ENCODE results near the gene FGD6. TPM values are rescaled to one million over a fixed set of nuclear protein-coding genes. Genes with fewer than 3 reads are reported as not detected.

The FGD6 gene
- total RNA-seq, 6 experiments from 2014 or later, result 3.5 to 7.8 (median 5.1) TPM

- no peak overlapping the region for H3K4me3 ChIP-seq
- H3K4me1 ChIP-seq, result peaks cover 0 to 4% (median 0%) of the 10 kb centered on the region in 4 donors
- H3K27ac ChIP-seq, result no peak overlapping the region
- H3K9me3 ChIP-seq, result no peaks in the 10 kb centered on the region
- DNase-seq (no peak), ATAC-seq (no peak)
- no peak for TF ChIP-seq POLR2A (IDR thresholded peaks at IDR 0.05)
- TF ChIP-seq CTCF (IDR thresholded peaks at IDR 0.05), result no peak
- intact Hi-C loops (cut with DNase I), result loop anchor here (10.0 kb wide), 2 partner anchors 218 to 418 kb away; no protein-coding TSS in a partner anchor
- no peaks in the 10 kb centered on the region for H3K27me3 ChIP-seq
- H3K36me3 ChIP-seq, result no peaks in the 10 kb centered on the region
- WGBS (ENCODE audit: insufficient coverage, low coverage, low lambda C conversion rate, missing lambda C conversion rate), result 53% methylated on average over 4 of the region's 4 CpGs
Measured at GRCh38 chr12:95116341-95116740, 100.9 kb downstream of the FGD6 start.

- H3K4me3 ChIP-seq, result no peak overlapping the region
- H3K36me3 ChIP-seq, result no peaks in the 10 kb centered on the region
- WGBS (ENCODE audit: insufficient coverage, low coverage, low lambda C conversion rate, missing lambda C conversion rate), result 76% methylated on average over 7 of the region's 7 CpGs
- TF ChIP-seq POLR2A (IDR thresholded peaks at IDR 0.05), result no peak
- TF ChIP-seq CTCF (IDR thresholded peaks at IDR 0.05), result no peak
- peaks cover 0 to 4% (median 0%) of the 10 kb centered on the region in 4 donors for H3K4me1 ChIP-seq
- no peak overlapping the region for H3K27ac ChIP-seq
- no peaks in the 10 kb centered on the region for H3K9me3 ChIP-seq
- H3K27me3 ChIP-seq, result no peaks in the 10 kb centered on the region
- intact Hi-C loops (cut with DNase I), result loop anchor here (10.0 kb wide), 2 partner anchors 219 to 419 kb away; no protein-coding TSS in a partner anchor
- no peak for DNase-seq
- no peak for ATAC-seq
Measured at GRCh38 chr12:95115641-95116040, 101.6 kb downstream of the FGD6 start.

- H3K27me3 ChIP-seq, result no peaks in the 10 kb centered on the region
- intact Hi-C loops (cut with DNase I), result loop anchor here (10.0 kb wide), 2 partner anchors 220 to 420 kb away; no protein-coding TSS in a partner anchor
- no peak overlapping the region for H3K4me3 ChIP-seq
- H3K27ac ChIP-seq, result no peak overlapping the region
- ATAC-seq, result no peak
- 61% methylated on average over 3 of the region's 3 CpGs for WGBS (ENCODE audit: insufficient coverage, low coverage, low lambda C conversion rate, missing lambda C conversion rate)
- no peaks in the 10 kb centered on the region for H3K36me3 ChIP-seq
- no peaks in the 10 kb centered on the region for H3K9me3 ChIP-seq
- peaks cover 0 to 4% (median 0%) of the 10 kb centered on the region in 4 donors for H3K4me1 ChIP-seq
- no peak for DNase-seq
- TF ChIP-seq CTCF (IDR thresholded peaks at IDR 0.05) (no peak), POLR2A (IDR thresholded peaks at IDR 0.05) (no peak)
Measured at GRCh38 chr12:95114766-95115405, 102.4 kb downstream of the FGD6 start.

- TF ChIP-seq POLR2A (IDR thresholded peaks at IDR 0.05) (no peak), CTCF (IDR thresholded peaks at IDR 0.05) (no peak)
- no peak overlapping the region for H3K27ac ChIP-seq
- no peaks in the 10 kb centered on the region for H3K4me1 ChIP-seq
- intact Hi-C loops (cut with DNase I), result no loop called here
- 84% methylated on average over 7 of the region's 7 CpGs for WGBS (ENCODE audit: insufficient coverage, low coverage, low lambda C conversion rate, missing lambda C conversion rate)
- ATAC-seq (no peak), DNase-seq (no peak)
- peaks cover 0 to 8% (median 0%) of the 10 kb centered on the region in 4 donors for H3K36me3 ChIP-seq
- H3K27me3 ChIP-seq, result no peaks in the 10 kb centered on the region
- H3K4me3 ChIP-seq, result no peak overlapping the region
- H3K9me3 ChIP-seq, result no peaks in the 10 kb centered on the region
Measured at GRCh38 chr12:95107362-95107761, 109.9 kb downstream of the FGD6 start.

Measured in right lobe of liver (tissue), 6 donors.